HG03095 (cell line): ENCODE measurements around the gene SLC6A15.

Experiments
- ATAC-seq: cut with Tn5 transposase; IDR thresholded peaks from one replicate; pipeline ENCODE4 v1.9.1; 2021; ENCODE audit warnings: moderate library complexity; ENCODE audit not compliant: unreplicated experiment

Gene SLC6A15

DNA sequence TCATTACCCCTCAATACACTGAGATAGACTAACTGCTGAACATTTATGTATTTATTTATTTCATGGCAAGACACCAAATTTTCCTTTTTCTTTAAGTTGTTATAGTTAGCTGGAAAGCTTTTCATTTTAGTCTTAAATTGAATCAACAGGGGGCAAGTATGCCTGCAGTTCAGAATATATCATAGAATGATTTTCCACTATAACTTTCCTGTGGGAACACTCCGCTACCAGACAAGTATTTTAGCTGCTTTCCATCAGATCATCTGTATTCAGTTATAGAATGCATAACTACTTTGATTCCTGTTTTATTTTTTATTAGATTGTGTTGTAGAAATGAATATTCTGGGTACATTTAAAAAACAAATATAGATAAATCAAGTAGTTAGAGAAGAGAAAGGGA lies 102.0 kb downstream of the SLC6A15 start:
- ATAC-seq = no peak
